Measurements from ENCODE around the gene SPPL2A. TPM values are rescaled to one million over a fixed set of nuclear protein-coding genes. Genes with fewer than 3 reads are reported as not detected.

Gene SPPL2A
- polyA plus RNA-seq, 1 of the 3 experiments (the other 2 are of a cell fraction): 21.6 TPM

DNA sequence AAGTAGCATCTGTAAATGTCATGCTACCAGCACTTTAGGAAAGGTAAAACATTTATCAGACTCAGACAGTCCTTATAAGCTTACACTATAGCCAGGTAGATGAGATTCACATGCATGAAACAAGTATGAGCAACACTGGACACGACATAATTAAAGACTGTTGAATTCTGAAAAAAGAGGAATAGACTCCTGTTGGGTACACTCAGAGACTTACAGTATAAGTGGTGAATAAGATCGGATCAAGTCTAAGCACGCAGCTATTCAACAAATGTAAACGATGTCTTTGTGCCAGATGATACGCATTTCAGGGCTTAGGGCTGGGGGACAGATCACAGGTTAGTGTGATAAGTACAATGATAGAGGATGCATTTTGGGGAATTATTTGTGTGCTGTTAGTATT, 43.2 kb upstream of the SPPL2A start:
- no peaks in the 10 kb centered on the region for H3K9me3 ChIP-seq
- no peak overlapping the region for H3K27ac ChIP-seq (ENCODE audit: low read depth in 2 of 2, low read length in 1 of 2)
- no peaks in the 10 kb centered on the region for H3F3A ChIP-seq (replicated peaks; ENCODE audit: insufficient read depth)
- ChIA-PET POLR2A (no interaction called here), CTCF (interaction anchor here (1.3 kb wide), 1 partner anchor 9 kb away, joined by 5 read pairs; no protein-coding TSS in a partner anchor)
- H3K4me2 ChIP-seq: no peak overlapping the region
- no peak for DNase-seq
- no peaks in the 10 kb centered on the region for H3K79me2 ChIP-seq (ENCODE audit: insufficient read depth)
- 77% methylated on average over 5 of the region's 5 CpGs for whole genome bisulfite sequencing (ENCODE audit: low lambda C conversion rate)
- H2AFZ ChIP-seq (ENCODE audit: low read depth): no peak overlapping the region
- no peak for TF ChIP-seq FOXJ3 (CRISPR knock-in tag; IDR thresholded peaks at IDR 0.05)
- TF ChIP-seq USF1 (IDR thresholded peaks at IDR 0.05; ENCODE audit: borderline replicate concordance, low read depth): no peak
- no peak for TF ChIP-seq RCOR1 (IDR thresholded peaks at IDR 0.05; ENCODE audit: low read length)
- TF ChIP-seq SMC3 (IDR thresholded peaks at IDR 0.05; ENCODE audit: low read depth, low read length): no peak
- TF ChIP-seq TEAD4 (IDR thresholded peaks at IDR 0.05; ENCODE audit: borderline replicate concordance, insufficient read depth): no peak
- TF ChIP-seq EP300 (IDR thresholded peaks at IDR 0.05; ENCODE audit: borderline replicate concordance in 1 of 2, low read depth in 1 of 2, low read length in 1 of 2): no peak
- H3K4me3 ChIP-seq (ENCODE audit: low read depth in 2 of 2, low read length in 1 of 2): no peak overlapping the region
- no peaks in the 10 kb centered on the region for H3K27me3 ChIP-seq (ENCODE audit: insufficient read depth)
- no peaks in the 10 kb centered on the region for H3K9me2 ChIP-seq
- no peaks in the 10 kb centered on the region for H3K36me3 ChIP-seq (replicated peaks in 1 of 2; ENCODE audit: control insufficient read depth in 1 of 2, insufficient read depth in 2 of 2, low read length in 1 of 2)
- H3K4me1 ChIP-seq (ENCODE audit: control insufficient read depth in 1 of 2, insufficient read depth in 2 of 2, low read depth in 1 of 2, low read length in 1 of 2): no peaks in the 10 kb centered on the region; a peak in 1 of 4 replicates
- H4K20me1 ChIP-seq (ENCODE audit: insufficient read depth): no peaks in the 10 kb centered on the region
- no peak overlapping the region for H3K9ac ChIP-seq

DNA sequence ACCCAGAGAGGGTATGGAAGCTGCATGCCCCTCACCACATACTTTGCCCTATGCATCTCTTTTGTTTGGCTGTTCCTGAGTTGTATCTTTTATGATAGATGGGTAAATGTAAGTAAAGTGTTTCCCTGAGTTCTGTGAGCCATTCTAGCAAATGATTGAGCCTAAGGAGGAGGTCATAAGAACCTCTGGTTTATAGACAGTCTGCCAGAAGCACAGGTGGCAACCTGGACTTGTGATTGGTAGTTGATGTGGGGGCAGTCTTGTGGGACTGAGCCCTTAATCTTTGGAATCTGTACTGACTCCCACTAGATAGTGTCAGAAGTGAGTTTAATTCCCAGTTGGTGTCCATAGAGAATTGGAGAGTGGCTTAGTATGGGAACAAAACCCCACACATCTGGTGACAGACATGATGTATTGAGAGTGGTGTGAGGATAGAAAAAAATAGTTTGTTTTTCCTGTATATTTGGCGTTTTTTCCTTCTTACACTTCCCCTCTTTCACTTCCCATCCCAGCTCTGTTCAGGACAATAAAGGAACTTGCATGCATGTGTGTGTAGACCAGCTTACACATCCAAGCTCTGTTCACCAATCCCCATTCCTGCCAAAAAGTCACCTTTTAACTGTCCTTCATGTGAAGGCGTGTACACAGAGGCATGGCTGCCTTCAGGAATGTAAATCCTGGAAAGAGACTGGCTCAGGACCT, 38.1 kb upstream of the SPPL2A start:
- TF ChIP-seq YY1 (IDR thresholded peaks at IDR 0.05; ENCODE audit: low read depth) (no peak), GABPA (IDR thresholded peaks at IDR 0.05; ENCODE audit: low read depth) (no peak), RXRA (IDR thresholded peaks at IDR 0.05; ENCODE audit: borderline replicate concordance, low read depth) (no peak), GATA2 (CRISPR knock-in tag; IDR thresholded peaks at IDR 0.05) (no peak), FOXM1 (IDR thresholded peaks at IDR 0.05; ENCODE audit: low read depth) (no peak), CHD2 (IDR thresholded peaks at IDR 0.05; ENCODE audit: low read length, partially characterized antibody) (no peak), EP300 (IDR thresholded peaks at IDR 0.05; ENCODE audit: borderline replicate concordance in 1 of 2, low read depth in 1 of 2, low read length in 1 of 2) (no peak), MAX (IDR thresholded peaks at IDR 0.05; ENCODE audit: low read depth) (no peak)
- no peaks in the 10 kb centered on the region for H3F3A ChIP-seq (replicated peaks; ENCODE audit: insufficient read depth)

More for the DNA sequence above, 38.1 kb upstream of the SPPL2A start:
- 51% methylated on average over 2 of the region's 2 CpGs for WGBS (ENCODE audit: low lambda C conversion rate)
- Histone ChIP-seq H3K4me1 (ENCODE audit: control insufficient read depth in 1 of 2, insufficient read depth in 2 of 2, low read depth in 1 of 2, low read length in 1 of 2) (no peaks in the 10 kb centered on the region; a peak in 1 of 4 replicates), H3K36me3 (replicated peaks in 1 of 2; ENCODE audit: control insufficient read depth in 1 of 2, insufficient read depth in 2 of 2, low read length in 1 of 2) (no peaks in the 10 kb centered on the region), H3K9me2 (no peaks in the 10 kb centered on the region), H3K27me3 (ENCODE audit: insufficient read depth) (no peaks in the 10 kb centered on the region), H2AFZ (ENCODE audit: low read depth) (no peak overlapping the region), H3K9me3 (no peaks in the 10 kb centered on the region), H3K27ac (ENCODE audit: low read depth in 2 of 2, low read length in 1 of 2) (no peak overlapping the region), H4K20me1 (ENCODE audit: insufficient read depth) (no peaks in the 10 kb centered on the region), H3K79me2 (ENCODE audit: insufficient read depth) (no peaks in the 10 kb centered on the region), H3K4me3 (ENCODE audit: low read depth in 2 of 2, low read length in 1 of 2) (no peak overlapping the region), H3K9ac (no peak overlapping the region), H3K4me2 (no peak overlapping the region)
- no peak for DNase-seq
- ChIA-PET POLR2A (no interaction called here), CTCF (interaction anchor here (1.0 kb wide), 1 partner anchor 128 kb away, joined by 4 read pairs; no protein-coding TSS in a partner anchor)

Measured in SK-N-SH (cell line).